ENCODE data around the gene GAN. TPM values are rescaled to one million over a fixed set of nuclear protein-coding genes. Genes with fewer than 3 reads are reported as not detected.

Gene GAN
- total RNA-seq, 1 experiment from 2014 or later: 22.5 TPM

DNA sequence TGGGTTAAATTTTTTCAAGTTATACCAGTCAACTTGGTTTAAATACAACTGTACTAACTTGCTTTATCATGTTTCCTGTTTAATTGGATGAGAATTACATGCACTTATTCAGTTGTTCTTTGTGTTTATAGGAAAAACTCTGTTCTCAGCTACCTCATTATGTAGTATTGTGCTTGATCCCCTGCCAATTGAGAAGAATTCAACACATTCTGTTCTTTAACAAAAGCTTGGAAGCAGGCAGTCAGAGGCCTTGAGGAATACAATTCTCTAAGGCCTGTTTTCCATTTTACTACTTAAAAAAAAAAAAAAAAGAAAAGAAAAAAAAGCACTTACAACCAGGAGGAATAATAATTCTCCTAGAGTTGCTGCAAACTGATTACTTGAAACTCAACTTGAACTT is 69.2 kb downstream of the GAN start:
- H4K20me1 ChIP-seq (ENCODE audit: insufficient read depth): no peaks in the 10 kb centered on the region
- DNase-seq (ENCODE audit: low read depth, low spot score): no peak
- no peaks in the 10 kb centered on the region for H3K9me2 ChIP-seq (ENCODE audit: insufficient read depth)
- ATAC-seq: no peak
- H3K27me3 ChIP-seq (ENCODE audit: insufficient read depth, low read length): no peaks in the 10 kb centered on the region
- H3K27ac ChIP-seq (ENCODE audit: low read depth, low read length): no peak overlapping the region
- no peak overlapping the region for H3K4me3 ChIP-seq (replicated peaks in 1 of 2; ENCODE audit: low read depth in 1 of 2, low read length in 2 of 2)
- POLR2A ChIA-PET: no interaction called here
- intact Hi-C loops (cut with micrococcal nuclease): no loop called here
- no peak overlapping the region for H3K4me2 ChIP-seq (ENCODE audit: low read length)
- H3K36me3 ChIP-seq (ENCODE audit: control insufficient read depth in 1 of 2, insufficient read depth in 2 of 2, low read length in 2 of 2): peaks cover 2 to 3% of the 10 kb centered on the region in 2 experiments; a peak in 1 of 4 replicates
- RAD21 ChIA-PET (ENCODE audit: low non-redundant PET in 1 of 2, low total read pairs in 2 of 2, uncharacterized antibody in 2 of 2, unreplicated experiment in 2 of 2): no interaction called here
- no peaks in the 10 kb centered on the region for H3K4me1 ChIP-seq (ENCODE audit: control insufficient read depth in 1 of 2, insufficient read depth in 2 of 2, low read length in 2 of 2)
- CTCF ChIA-PET: no interaction called here
- H3K9ac ChIP-seq (ENCODE audit: low read length): no peak overlapping the region
- no peak for TF ChIP-seq ELF1 (IDR thresholded peaks at IDR 0.05; ENCODE audit: borderline replicate concordance, low read depth)
- no peak for TF ChIP-seq EZH2 (IDR thresholded peaks at IDR 0.05)
- no peak for TF ChIP-seq EZH2phosphoT487 (IDR thresholded peaks at IDR 0.05; ENCODE audit: borderline replicate concordance)
- TF ChIP-seq, protein P1, sequence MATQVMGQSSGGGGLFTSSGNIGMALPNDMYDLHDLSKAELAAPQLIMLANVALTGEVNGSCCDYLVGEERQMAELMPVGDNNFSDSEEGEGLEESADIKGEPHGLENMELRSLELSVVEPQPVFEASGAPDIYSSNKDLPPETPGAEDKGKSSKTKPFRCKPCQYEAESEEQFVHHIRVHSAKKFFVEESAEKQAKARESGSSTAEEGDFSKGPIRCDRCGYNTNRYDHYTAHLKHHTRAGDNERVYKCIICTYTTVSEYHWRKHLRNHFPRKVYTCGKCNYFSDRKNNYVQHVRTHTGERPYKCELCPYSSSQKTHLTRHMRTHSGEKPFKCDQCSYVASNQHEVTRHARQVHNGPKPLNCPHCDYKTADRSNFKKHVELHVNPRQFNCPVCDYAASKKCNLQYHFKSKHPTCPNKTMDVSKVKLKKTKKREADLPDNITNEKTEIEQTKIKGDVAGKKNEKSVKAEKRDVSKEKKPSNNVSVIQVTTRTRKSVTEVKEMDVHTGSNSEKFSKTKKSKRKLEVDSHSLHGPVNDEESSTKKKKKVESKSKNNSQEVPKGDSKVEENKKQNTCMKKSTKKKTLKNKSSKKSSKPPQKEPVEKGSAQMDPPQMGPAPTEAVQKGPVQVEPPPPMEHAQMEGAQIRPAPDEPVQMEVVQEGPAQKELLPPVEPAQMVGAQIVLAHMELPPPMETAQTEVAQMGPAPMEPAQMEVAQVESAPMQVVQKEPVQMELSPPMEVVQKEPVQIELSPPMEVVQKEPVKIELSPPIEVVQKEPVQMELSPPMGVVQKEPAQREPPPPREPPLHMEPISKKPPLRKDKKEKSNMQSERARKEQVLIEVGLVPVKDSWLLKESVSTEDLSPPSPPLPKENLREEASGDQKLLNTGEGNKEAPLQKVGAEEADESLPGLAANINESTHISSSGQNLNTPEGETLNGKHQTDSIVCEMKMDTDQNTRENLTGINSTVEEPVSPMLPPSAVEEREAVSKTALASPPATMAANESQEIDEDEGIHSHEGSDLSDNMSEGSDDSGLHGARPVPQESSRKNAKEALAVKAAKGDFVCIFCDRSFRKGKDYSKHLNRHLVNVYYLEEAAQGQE (IDR thresholded peaks at IDR 0.05; ENCODE audit: low read depth): no peak
- TF ChIP-seq TCF7L2 (IDR thresholded peaks at IDR 0.05; ENCODE audit: borderline replicate concordance, extremely low read depth, insufficient read depth, insufficient read length): no peak
- TF ChIP-seq RAD21 (IDR thresholded peaks at IDR 0.05; ENCODE audit: low read depth): no peak
- no peak for TF ChIP-seq JUND (IDR thresholded peaks at IDR 0.05)
- TF ChIP-seq SP1 (IDR thresholded peaks at IDR 0.05; ENCODE audit: low read depth): no peak
- no peak for TF ChIP-seq SRF (IDR thresholded peaks at IDR 0.05; ENCODE audit: low read depth)
- no peak for TF ChIP-seq EGR1 (IDR thresholded peaks at IDR 0.05; ENCODE audit: low read depth)
- TF ChIP-seq ZBTB33 (IDR thresholded peaks at IDR 0.05; ENCODE audit: extremely low read depth, insufficient replicate concordance, low read length): no peak
- TF ChIP-seq ZNF274 (IDR thresholded peaks at IDR 0.05; ENCODE audit: low read depth, low read length): no peak
- TF ChIP-seq ATF3 (IDR thresholded peaks at IDR 0.05): no peak
- TF ChIP-seq SIN3A (IDR thresholded peaks at IDR 0.05; ENCODE audit: low read depth): no peak
- TF ChIP-seq YY1 (IDR thresholded peaks at IDR 0.05; ENCODE audit: extremely low read depth, insufficient replicate concordance, low read depth, low read length): no peak
- H2AFZ ChIP-seq (ENCODE audit: low read depth, low read length, poor library complexity, severe bottlenecking): no peak overlapping the region
- H3K9me3 ChIP-seq (ENCODE audit: control insufficient read depth in 1 of 2, insufficient read depth in 1 of 2, low read depth in 1 of 2, low read length in 2 of 2): no peaks in the 10 kb centered on the region
- BruUV-seq (replicated peaks): no TSS peak
- H3K79me2 ChIP-seq (ENCODE audit: insufficient read depth, low read length): no peaks in the 10 kb centered on the region

All from HCT116 (cell line).